ENCODE data around the gene CD47. TPM values are rescaled to one million over a fixed set of nuclear protein-coding genes. Genes with fewer than 3 reads are reported as not detected.
A peak's percentile ranks its signal among the peaks of the same experiment; 100 is the strongest.

Gene CD47
- total RNA-seq, 1 experiment from 2014 or later, result 89.7 TPM

DNA sequence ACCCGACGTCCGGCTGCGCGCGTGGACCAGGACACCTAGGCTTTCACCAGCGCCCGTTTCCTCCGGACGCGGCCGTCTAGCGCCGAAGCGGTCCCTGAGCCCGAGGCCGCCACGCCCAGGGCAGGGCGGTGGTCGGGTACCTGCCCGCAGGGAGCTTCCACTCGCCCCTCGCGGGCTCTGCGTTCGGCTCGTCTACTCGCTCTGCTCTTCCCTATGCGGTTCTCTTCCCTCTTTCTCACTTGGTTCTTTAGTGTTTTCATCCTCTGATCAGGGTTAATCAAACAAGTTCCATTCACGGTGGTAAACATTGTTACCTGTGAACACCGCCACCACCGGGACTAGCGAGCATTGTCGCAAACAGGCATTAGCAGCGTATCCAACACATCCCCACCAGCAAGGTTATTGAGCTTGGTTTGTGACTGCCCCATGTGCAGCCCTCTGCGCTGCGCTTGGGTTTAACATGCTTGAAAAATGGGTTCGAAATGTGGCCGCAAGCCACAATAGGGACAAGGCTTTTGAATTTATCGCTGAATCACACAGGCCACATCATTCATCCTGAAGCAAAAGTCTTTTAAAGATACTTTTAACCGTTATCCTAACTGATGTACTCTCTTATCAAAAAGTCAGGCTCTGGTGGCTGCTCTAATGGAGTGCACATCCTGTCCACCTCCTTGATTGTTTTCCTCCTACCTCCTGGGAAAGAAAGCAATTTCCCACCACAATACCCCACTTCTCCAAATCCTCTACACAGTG is 843 bp upstream of the CD47 start:
- ChIA-PET POLR2A (no interaction called here), CTCF (no interaction called here)
- H3K4me1 ChIP-seq (ENCODE audit: control insufficient read depth, insufficient read depth, low read length), result peaks cover 19% of the 10 kb centered on the region; the same call in 1 of the 2 replicates
- H3K27me3 ChIP-seq (ENCODE audit: control insufficient read depth, insufficient read depth, low read length), result no peaks in the 10 kb centered on the region
- ATAC-seq, result no peak; the same call in 1 of the 2 replicates
- no TSS peak for BruUV-seq (replicated peaks)
- in situ Hi-C loops (cut with HindIII; ENCODE audit: low pct_unique_long_range_greater_than_20kb, low sequenced_read_pairs) (no loop called here), intact Hi-C loops (cut with micrococcal nuclease; ENCODE audit: unreplicated experiment) (no loop called here)
- H3K36me3 ChIP-seq (ENCODE audit: control insufficient read depth, insufficient read depth, low read length), result no peaks in the 10 kb centered on the region
- peak overlapping the region; percentile 68 to 90 for H3K4me3 ChIP-seq (ENCODE audit: low read depth in 2 of 2, low read length in 2 of 2)
- peaks cover 5% of the 10 kb centered on the region; the same call in 1 of the 2 replicates for H3K9me3 ChIP-seq (ENCODE audit: control insufficient read depth, insufficient read depth, low read depth, low read length)
- TF ChIP-seq SIN3A (IDR thresholded peaks at IDR 0.05; ENCODE audit: borderline replicate concordance, insufficient read depth, low read depth, low read length), result no peak
- no peak for TF ChIP-seq TCF7L2 (IDR thresholded peaks at IDR 0.05; ENCODE audit: low read depth, low read length)
- TF ChIP-seq, protein P1, sequence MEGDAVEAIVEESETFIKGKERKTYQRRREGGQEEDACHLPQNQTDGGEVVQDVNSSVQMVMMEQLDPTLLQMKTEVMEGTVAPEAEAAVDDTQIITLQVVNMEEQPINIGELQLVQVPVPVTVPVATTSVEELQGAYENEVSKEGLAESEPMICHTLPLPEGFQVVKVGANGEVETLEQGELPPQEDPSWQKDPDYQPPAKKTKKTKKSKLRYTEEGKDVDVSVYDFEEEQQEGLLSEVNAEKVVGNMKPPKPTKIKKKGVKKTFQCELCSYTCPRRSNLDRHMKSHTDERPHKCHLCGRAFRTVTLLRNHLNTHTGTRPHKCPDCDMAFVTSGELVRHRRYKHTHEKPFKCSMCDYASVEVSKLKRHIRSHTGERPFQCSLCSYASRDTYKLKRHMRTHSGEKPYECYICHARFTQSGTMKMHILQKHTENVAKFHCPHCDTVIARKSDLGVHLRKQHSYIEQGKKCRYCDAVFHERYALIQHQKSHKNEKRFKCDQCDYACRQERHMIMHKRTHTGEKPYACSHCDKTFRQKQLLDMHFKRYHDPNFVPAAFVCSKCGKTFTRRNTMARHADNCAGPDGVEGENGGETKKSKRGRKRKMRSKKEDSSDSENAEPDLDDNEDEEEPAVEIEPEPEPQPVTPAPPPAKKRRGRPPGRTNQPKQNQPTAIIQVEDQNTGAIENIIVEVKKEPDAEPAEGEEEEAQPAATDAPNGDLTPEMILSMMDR (IDR thresholded peaks at IDR 0.05), result no peak
- TF ChIP-seq, protein P2, sequence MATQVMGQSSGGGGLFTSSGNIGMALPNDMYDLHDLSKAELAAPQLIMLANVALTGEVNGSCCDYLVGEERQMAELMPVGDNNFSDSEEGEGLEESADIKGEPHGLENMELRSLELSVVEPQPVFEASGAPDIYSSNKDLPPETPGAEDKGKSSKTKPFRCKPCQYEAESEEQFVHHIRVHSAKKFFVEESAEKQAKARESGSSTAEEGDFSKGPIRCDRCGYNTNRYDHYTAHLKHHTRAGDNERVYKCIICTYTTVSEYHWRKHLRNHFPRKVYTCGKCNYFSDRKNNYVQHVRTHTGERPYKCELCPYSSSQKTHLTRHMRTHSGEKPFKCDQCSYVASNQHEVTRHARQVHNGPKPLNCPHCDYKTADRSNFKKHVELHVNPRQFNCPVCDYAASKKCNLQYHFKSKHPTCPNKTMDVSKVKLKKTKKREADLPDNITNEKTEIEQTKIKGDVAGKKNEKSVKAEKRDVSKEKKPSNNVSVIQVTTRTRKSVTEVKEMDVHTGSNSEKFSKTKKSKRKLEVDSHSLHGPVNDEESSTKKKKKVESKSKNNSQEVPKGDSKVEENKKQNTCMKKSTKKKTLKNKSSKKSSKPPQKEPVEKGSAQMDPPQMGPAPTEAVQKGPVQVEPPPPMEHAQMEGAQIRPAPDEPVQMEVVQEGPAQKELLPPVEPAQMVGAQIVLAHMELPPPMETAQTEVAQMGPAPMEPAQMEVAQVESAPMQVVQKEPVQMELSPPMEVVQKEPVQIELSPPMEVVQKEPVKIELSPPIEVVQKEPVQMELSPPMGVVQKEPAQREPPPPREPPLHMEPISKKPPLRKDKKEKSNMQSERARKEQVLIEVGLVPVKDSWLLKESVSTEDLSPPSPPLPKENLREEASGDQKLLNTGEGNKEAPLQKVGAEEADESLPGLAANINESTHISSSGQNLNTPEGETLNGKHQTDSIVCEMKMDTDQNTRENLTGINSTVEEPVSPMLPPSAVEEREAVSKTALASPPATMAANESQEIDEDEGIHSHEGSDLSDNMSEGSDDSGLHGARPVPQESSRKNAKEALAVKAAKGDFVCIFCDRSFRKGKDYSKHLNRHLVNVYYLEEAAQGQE (IDR thresholded peaks at IDR 0.05; ENCODE audit: insufficient read depth in 1 of 2, low read depth in 2 of 2, low read length in 1 of 2), result no peak
- no peak for TF ChIP-seq POLR2AphosphoS5 (IDR thresholded peaks at IDR 0.05; ENCODE audit: low read depth, low read length)
- no peak for DNase-seq (ENCODE audit: low read depth, low spot score)
- peak overlapping the region; percentile 84 for H3K27ac ChIP-seq (ENCODE audit: low read length)

DNA sequence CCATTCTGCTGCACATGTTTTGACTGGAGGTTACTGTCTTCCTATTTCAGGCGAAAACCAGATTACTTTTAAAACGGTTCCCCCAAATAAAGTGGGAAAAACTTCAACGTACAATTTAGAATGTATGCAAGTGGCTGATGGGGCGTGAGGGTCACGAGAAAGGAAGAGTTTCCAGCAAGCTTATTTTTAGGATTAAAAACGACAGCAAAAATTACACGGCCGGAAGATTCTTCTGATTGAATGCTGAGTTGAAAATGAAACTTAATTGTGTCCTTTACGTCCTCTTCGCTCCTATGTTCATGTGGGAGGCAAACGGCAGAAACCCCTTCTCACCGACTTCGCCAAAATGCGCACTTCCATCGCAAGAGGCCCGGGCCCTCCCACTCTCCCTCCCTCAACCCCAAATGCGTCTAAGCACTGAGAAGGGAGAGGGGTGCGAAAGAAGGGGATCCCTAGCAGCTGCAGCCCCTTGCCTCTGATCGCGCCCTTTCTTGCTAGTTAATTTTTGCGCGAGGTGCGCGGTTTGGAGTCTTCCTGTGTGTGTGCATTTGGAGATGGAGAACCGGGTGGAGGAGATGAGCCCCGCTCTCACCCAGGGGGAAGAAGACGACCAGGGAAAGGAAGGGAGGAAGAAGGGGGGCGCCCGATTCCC is 656 bp downstream of the CD47 start:
- in situ Hi-C loops (cut with HindIII; ENCODE audit: low pct_unique_long_range_greater_than_20kb, low sequenced_read_pairs), result no loop called here
- DNase-seq (ENCODE audit: low read depth, low spot score) (no peak), ATAC-seq (peak; percentile 18)
- peak overlapping the region; percentile 88 for H3K27ac ChIP-seq (ENCODE audit: low read length)
- ChIA-PET CTCF (no interaction called here), POLR2A (interaction anchor here (0.6 kb wide), 2 partner anchors 68 to 260 kb away, joined by 3 to 9 read pairs; no protein-coding TSS in a partner anchor)
- intact Hi-C loops (cut with micrococcal nuclease; ENCODE audit: unreplicated experiment), result no loop called here
- peaks cover 5% of the 10 kb centered on the region; the same call in 1 of the 2 replicates for H3K9me3 ChIP-seq (ENCODE audit: control insufficient read depth, insufficient read depth, low read depth, low read length)
- BruUV-seq (replicated peaks), result no TSS peak
- H3K27me3 ChIP-seq (ENCODE audit: control insufficient read depth, insufficient read depth, low read length), result no peaks in the 10 kb centered on the region
- TF ChIP-seq, protein P2 (IDR thresholded peaks at IDR 0.05; ENCODE audit: insufficient read depth in 1 of 2, low read depth in 2 of 2, low read length in 1 of 2), result no peak
- TF ChIP-seq SIN3A (IDR thresholded peaks at IDR 0.05; ENCODE audit: borderline replicate concordance, insufficient read depth, low read depth, low read length), result no peak
- peaks cover 19% of the 10 kb centered on the region; the same call in 1 of the 2 replicates for H3K4me1 ChIP-seq (ENCODE audit: control insufficient read depth, insufficient read depth, low read length)
- peak overlapping the region; percentile 90 to 92 for H3K4me3 ChIP-seq (ENCODE audit: low read depth in 2 of 2, low read length in 2 of 2)
- no peaks in the 10 kb centered on the region for H3K36me3 ChIP-seq (ENCODE audit: control insufficient read depth, insufficient read depth, low read length)

Data from Panc1 (cell line).